AG08395 (cell line): Measurements from ENCODE around the gene KCNMA1.

ENCODE experiments used
- DNase-seq: peaks from one replicate; pipeline ENCODE4 v3.0.0; 2012; ENCODE audit warnings: mixed read lengths, low spot score

The KCNMA1 gene

GRCh38 chr10:77555591-77556212 is 81.9 kb downstream of the KCNMA1 start:
- no peak for DNase-seq

- no peak for DNase-seq
Observed at GRCh38 chr10:77554996-77555397, 82.6 kb downstream of the KCNMA1 start.

GRCh38 chr10:77553966-77554365 is 83.6 kb downstream of the KCNMA1 start:
- no peak for DNase-seq

- DNase-seq, result no peak
Observed at GRCh38 chr10:77553311-77553710, 84.3 kb downstream of the KCNMA1 start.

- DNase-seq, result no peak
Observed at GRCh38 chr10:77552252-77552651, 85.4 kb downstream of the KCNMA1 start.

- no peak for DNase-seq
Observed at GRCh38 chr10:77550378-77550777, 87.2 kb downstream of the KCNMA1 start.

- no peak for DNase-seq
Observed at GRCh38 chr10:77548671-77549070, 88.9 kb downstream of the KCNMA1 start.

GRCh38 chr10:77548157-77548556 is 89.5 kb downstream of the KCNMA1 start:
- no peak for DNase-seq

- no peak for DNase-seq
Observed at GRCh38 chr10:77547307-77548050, 90.1 kb downstream of the KCNMA1 start.

GRCh38 chr10:77546042-77546441 is 91.6 kb downstream of the KCNMA1 start:
- no peak for DNase-seq

- DNase-seq, result no peak
Observed at GRCh38 chr10:77545585-77545984, 92.0 kb downstream of the KCNMA1 start.

- no peak for DNase-seq
Observed at GRCh38 chr10:77544617-77545016, 93.0 kb downstream of the KCNMA1 start.

GRCh38 chr10:77542710-77543259 is 94.8 kb downstream of the KCNMA1 start:
- DNase-seq, result no peak

- DNase-seq, result no peak
Observed at GRCh38 chr10:77541944-77542343, 95.7 kb downstream of the KCNMA1 start.

- no peak for DNase-seq
Observed at GRCh38 chr10:77541247-77541646, 96.4 kb downstream of the KCNMA1 start.

GRCh38 chr10:77539147-77539935 is 98.3 kb downstream of the KCNMA1 start:
- DNase-seq, result no peak

- DNase-seq, result peak; percentile 72
Observed at GRCh38 chr10:77537720-77538373, 99.8 kb downstream of the KCNMA1 start.

- DNase-seq, result no peak
Observed at GRCh38 chr10:77537071-77537470, 100.5 kb downstream of the KCNMA1 start.

- DNase-seq, result no peak
Observed at GRCh38 chr10:77533887-77534278, 103.7 kb downstream of the KCNMA1 start.

GRCh38 chr10:77533146-77533886 is 104.3 kb downstream of the KCNMA1 start:
- DNase-seq, result no peak

- peak; percentile 81 for DNase-seq
Observed at GRCh38 chr10:77532068-77532467, 105.5 kb downstream of the KCNMA1 start.
